ENCODE measurements around the gene ANKRD13C.

DNA sequence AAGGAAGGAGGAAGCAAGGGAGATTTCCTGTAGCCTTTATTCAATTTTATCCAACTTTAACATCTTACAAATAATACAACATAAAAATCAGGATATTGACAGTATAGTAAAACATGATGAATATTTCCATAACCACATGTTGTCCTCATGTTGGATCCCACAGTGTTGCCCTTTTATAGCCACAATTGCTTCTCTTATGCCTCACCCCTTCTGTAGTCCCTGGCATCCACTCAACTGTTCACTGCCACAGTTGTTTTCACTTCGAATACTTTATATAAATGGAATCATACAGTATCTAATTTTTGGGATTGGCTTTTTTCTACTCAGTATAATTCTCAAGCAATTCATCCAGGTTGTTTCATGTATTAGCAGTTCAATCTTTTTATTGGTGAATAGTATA is 88.6 kb downstream of the ANKRD13C start:
- no peak for TF ChIP-seq POLR2A (IDR thresholded peaks at IDR 0.05)
- TF ChIP-seq, protein P1, sequence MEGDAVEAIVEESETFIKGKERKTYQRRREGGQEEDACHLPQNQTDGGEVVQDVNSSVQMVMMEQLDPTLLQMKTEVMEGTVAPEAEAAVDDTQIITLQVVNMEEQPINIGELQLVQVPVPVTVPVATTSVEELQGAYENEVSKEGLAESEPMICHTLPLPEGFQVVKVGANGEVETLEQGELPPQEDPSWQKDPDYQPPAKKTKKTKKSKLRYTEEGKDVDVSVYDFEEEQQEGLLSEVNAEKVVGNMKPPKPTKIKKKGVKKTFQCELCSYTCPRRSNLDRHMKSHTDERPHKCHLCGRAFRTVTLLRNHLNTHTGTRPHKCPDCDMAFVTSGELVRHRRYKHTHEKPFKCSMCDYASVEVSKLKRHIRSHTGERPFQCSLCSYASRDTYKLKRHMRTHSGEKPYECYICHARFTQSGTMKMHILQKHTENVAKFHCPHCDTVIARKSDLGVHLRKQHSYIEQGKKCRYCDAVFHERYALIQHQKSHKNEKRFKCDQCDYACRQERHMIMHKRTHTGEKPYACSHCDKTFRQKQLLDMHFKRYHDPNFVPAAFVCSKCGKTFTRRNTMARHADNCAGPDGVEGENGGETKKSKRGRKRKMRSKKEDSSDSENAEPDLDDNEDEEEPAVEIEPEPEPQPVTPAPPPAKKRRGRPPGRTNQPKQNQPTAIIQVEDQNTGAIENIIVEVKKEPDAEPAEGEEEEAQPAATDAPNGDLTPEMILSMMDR (IDR thresholded peaks at IDR 0.05 in 4 of 5, conservative IDR thresholded peaks at IDR 0.05 in 1 of 5), result no peak

All from gastrocnemius medialis (tissue), 4 donors.